NCI-H1092 (cell line): ENCODE results near the gene MAGEA12.
"Not testable (repeated sequence)": the region's sequence is repeated elsewhere in the genome, so short reads cannot be mapped to it uniquely, and the experiment has no call there.

Experiments used
- DNase-seq: peaks from one replicate; lab custom pipeline; 2025; lab: John Stamatoyannopoulos, UW

Gene MAGEA12

GRCh38 chrX:152733261-152733975 lies at the start of gene MAGEA12, which contains the start of gene CSAG1:
TSS of gene MAGEA12 (plus strand) at chrX:152733757. CDS start at chrX:152736162, 2,405 bp downstream.
TSS of gene CSAG1 (minus strand) at chrX:152733721. CDS start at chrX:152732460, 1,261 bp downstream.
- DNase-seq = no peak

- DNase-seq = not testable (repeated sequence)
These were observed 35.3 kb upstream of the MAGEA12 start, which contains the start of gene MAGEA3 for GRCh38 chrX:152697952-152698931. TSS of gene MAGEA3 (plus strand) at chrX:152698794. CDS start at chrX:152700833, 2,039 bp downstream.

GRCh38 chrX:152700390-152700789 lies 33.2 kb upstream of the MAGEA12 start:
- not testable (repeated sequence) for DNase-seq

- DNase-seq = not testable (repeated sequence)
These were observed 27.1 kb upstream of the MAGEA12 start for GRCh38 chrX:152706500-152706899.

- DNase-seq = not testable (repeated sequence)
These were observed 24.4 kb upstream of the MAGEA12 start, which contains the start of gene CSAG2 for GRCh38 chrX:152709173-152709572. TSS of gene CSAG2 (minus strand) at chrX:152709273. CDS start at chrX:152709112, 161 bp downstream.

GRCh38 chrX:152713195-152713594 lies 20.4 kb upstream of the MAGEA12 start:
- DNase-seq = not testable (repeated sequence)

- DNase-seq = not testable (repeated sequence)
These were observed 19.5 kb upstream of the MAGEA12 start, which contains the start of gene MAGEA2B for GRCh38 chrX:152713815-152714787. TSS of gene MAGEA2B (plus strand) at chrX:152714628. CDS start at chrX:152717107, 2,479 bp downstream.

- no peak for DNase-seq
These were observed 8.1 kb upstream of the MAGEA12 start for GRCh38 chrX:152725409-152725808.

GRCh38 chrX:152734143-152734858 lies 744 bp downstream of the MAGEA12 start:
- DNase-seq = not testable (repeated sequence)

- no peak for DNase-seq
These were observed 1.5 kb downstream of the MAGEA12 start for GRCh38 chrX:152735101-152735500.

GRCh38 chrX:152735860-152736511 lies 2.4 kb downstream of the MAGEA12 start:
- no peak for DNase-seq

- DNase-seq = not testable (repeated sequence)
These were observed 3.0 kb downstream of the MAGEA12 start for GRCh38 chrX:152736528-152736927.

GRCh38 chrX:152738560-152738959 lies 5.0 kb downstream of the MAGEA12 start:
- no peak for DNase-seq

- DNase-seq = not testable (repeated sequence)
These were observed 20.4 kb downstream of the MAGEA12 start, which contains the start of gene MAGEA2 for GRCh38 chrX:152753686-152754650. TSS of gene MAGEA2 (minus strand) at chrX:152753842. CDS start at chrX:152751363, 2,479 bp downstream.

- not testable (repeated sequence) for DNase-seq
These were observed 21.3 kb downstream of the MAGEA12 start for GRCh38 chrX:152754871-152755270.

- DNase-seq = not testable (repeated sequence)
These were observed 25.4 kb downstream of the MAGEA12 start, which contains the start of gene CSAG3 for GRCh38 chrX:152758918-152759317. TSS of gene CSAG3 (plus strand) at chrX:152759218.

GRCh38 chrX:152759544-152759943 lies 26.0 kb downstream of the MAGEA12 start:
- DNase-seq = not testable (repeated sequence)

- DNase-seq = not testable (repeated sequence)
These were observed 28.0 kb downstream of the MAGEA12 start for GRCh38 chrX:152761582-152761981.
